ENCODE measurements around the gene SIGLEC8. TPM values are rescaled to one million over a fixed set of nuclear protein-coding genes. Genes with fewer than 3 reads are reported as not detected.

SIGLEC8 gene
- total RNA-seq = not detected

GRCh38 chr19:51458051-51458645 lies at the start of gene SIGLEC8:
Gene SIGLEC8, minus strand, starts transcription at chr19:51458454. Its CDS starts 67 bp downstream, at chr19:51458387.
- Histone ChIP-seq H3K9me3 (no peaks in the 10 kb centered on the region), H3K4me3 (no peak within 1 kb of the TSS), H3K27ac (no peak within 1 kb of the TSS), H3K4me1 (no peaks in the 10 kb centered on the region), H3K36me3 (no peaks in the 10 kb centered on the region), H3K27me3 (no peaks in the 10 kb centered on the region)
- no peak for DNase-seq (ENCODE audit: extremely low spot score in 2 of 2)
- intact Hi-C loops (cut with DNase I) = no loop called here
- TF ChIP-seq CTCF (IDR thresholded peaks at IDR 0.05) = no peak
- TF ChIP-seq POLR2A (IDR thresholded peaks at IDR 0.05) = no peak
- TF ChIP-seq POLR2AphosphoS5 (IDR thresholded peaks at IDR 0.05; ENCODE audit: insufficient read depth in 1 of 2, low read depth in 1 of 2) = no peak

DNA sequence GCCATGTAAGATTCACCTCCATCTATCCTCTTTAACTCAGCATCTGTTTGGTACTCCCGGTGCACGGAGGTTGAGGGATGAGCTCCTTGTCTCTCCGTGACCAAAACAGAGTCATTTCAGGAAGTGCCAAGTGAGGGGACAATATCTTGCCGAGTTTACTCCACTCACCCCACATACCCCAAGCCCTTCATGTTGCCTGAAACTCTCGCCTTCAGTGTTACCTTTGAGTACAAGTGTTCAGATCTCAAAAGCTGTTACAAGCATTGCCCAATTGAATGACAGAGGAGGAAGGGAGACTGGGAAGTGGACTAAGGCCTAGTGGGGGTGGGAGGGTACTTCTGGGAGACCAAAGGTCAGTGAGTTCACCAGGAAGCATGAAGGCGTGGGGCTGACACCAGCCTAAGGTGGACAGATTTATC lies 49.4 kb upstream of the SIGLEC8 start:
- Histone ChIP-seq H3K36me3 (no peaks in the 10 kb centered on the region), H3K27ac (no peak overlapping the region), H3K4me3 (no peak overlapping the region), H3K4me1 (no peaks in the 10 kb centered on the region), H3K27me3 (no peaks in the 10 kb centered on the region), H3K9me3 (no peaks in the 10 kb centered on the region)
- intact Hi-C loops (cut with DNase I) = no loop called here
- TF ChIP-seq POLR2AphosphoS5 (IDR thresholded peaks at IDR 0.05; ENCODE audit: insufficient read depth in 1 of 2, low read depth in 1 of 2) (no peak), CTCF (IDR thresholded peaks at IDR 0.05) (no peak), POLR2A (IDR thresholded peaks at IDR 0.05) (no peak)
- no peak for DNase-seq (ENCODE audit: extremely low spot score in 2 of 2)

GRCh38 chr19:51507192-51507591 lies 48.9 kb upstream of the SIGLEC8 start:
- TF ChIP-seq CTCF (IDR thresholded peaks at IDR 0.05) (no peak), POLR2AphosphoS5 (IDR thresholded peaks at IDR 0.05; ENCODE audit: insufficient read depth in 1 of 2, low read depth in 1 of 2) (no peak), POLR2A (IDR thresholded peaks at IDR 0.05) (no peak)
- Histone ChIP-seq H3K27me3 (no peaks in the 10 kb centered on the region), H3K4me3 (no peak overlapping the region), H3K9me3 (no peaks in the 10 kb centered on the region), H3K4me1 (no peaks in the 10 kb centered on the region), H3K27ac (no peak overlapping the region), H3K36me3 (no peaks in the 10 kb centered on the region)
- no peak for DNase-seq (ENCODE audit: extremely low spot score in 2 of 2)
- intact Hi-C loops (cut with DNase I) = no loop called here

- Histone ChIP-seq H3K27me3 (no peaks in the 10 kb centered on the region), H3K4me3 (no peak overlapping the region), H3K4me1 (no peaks in the 10 kb centered on the region), H3K36me3 (no peaks in the 10 kb centered on the region), H3K27ac (no peak overlapping the region), H3K9me3 (no peaks in the 10 kb centered on the region)
- no peak for DNase-seq (ENCODE audit: extremely low spot score in 2 of 2)
- TF ChIP-seq POLR2A (IDR thresholded peaks at IDR 0.05) = no peak
- TF ChIP-seq CTCF (IDR thresholded peaks at IDR 0.05) = no peak
- TF ChIP-seq POLR2AphosphoS5 (IDR thresholded peaks at IDR 0.05; ENCODE audit: insufficient read depth in 1 of 2, low read depth in 1 of 2) = no peak
- intact Hi-C loops (cut with DNase I) = no loop called here
These were observed 47.6 kb upstream of the SIGLEC8 start for GRCh38 chr19:51505904-51506303.

DNA sequence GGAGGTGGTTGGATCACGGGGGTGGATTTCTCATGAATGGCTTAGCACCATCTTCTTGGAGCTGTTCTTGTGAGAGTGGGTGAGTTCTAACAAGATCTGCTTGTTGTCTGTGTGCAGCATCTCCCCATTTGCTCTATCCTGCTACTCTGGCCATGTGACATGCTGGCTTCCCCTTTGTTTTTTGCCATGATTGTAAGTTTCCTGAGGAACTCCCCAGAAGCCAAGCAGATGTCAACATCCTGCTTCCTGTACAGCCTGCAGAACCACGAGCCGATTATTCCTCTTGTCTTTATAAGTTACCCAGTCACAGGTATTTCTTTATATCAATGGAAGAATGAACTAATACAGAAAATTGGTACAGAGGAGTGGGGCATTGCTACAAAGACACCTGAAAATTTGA lies 45.6 kb upstream of the SIGLEC8 start:
- H3K36me3 ChIP-seq = no peaks in the 10 kb centered on the region
- H3K4me1 ChIP-seq = no peaks in the 10 kb centered on the region
- H3K4me3 ChIP-seq = no peak overlapping the region
- no peak overlapping the region for H3K27ac ChIP-seq
- DNase-seq (ENCODE audit: extremely low spot score in 2 of 2) = no peak
- no peaks in the 10 kb centered on the region for H3K9me3 ChIP-seq
- no peaks in the 10 kb centered on the region for H3K27me3 ChIP-seq
- TF ChIP-seq CTCF (IDR thresholded peaks at IDR 0.05) (no peak), POLR2AphosphoS5 (IDR thresholded peaks at IDR 0.05; ENCODE audit: insufficient read depth in 1 of 2, low read depth in 1 of 2) (no peak), POLR2A (IDR thresholded peaks at IDR 0.05) (no peak)
- intact Hi-C loops (cut with DNase I) = no loop called here
